Fibroblast of lung (primary cell): ENCODE results near the gene NBR1.
"Not testable (repeated sequence)": the region's sequence is repeated elsewhere in the genome, so short reads cannot be mapped to it uniquely, and the experiment has no call there.

Source experiments
- EZH2 ChIP-seq: IDR thresholded peaks from 2 replicates; pipeline ENCODE4 v1.5.1; 2012; ENCODE audit warnings: low read length, control low read depth, mild to moderate bottlenecking; ENCODE audit errors: missing control alignments
- TF ChIP-seq, protein P1 (sequence below), 2 donors: IDR thresholded peaks in 1 of 2; conservative IDR thresholded peaks in 1 of 2; 1 replicate in 1 of 2; 2 replicates in 1 of 2; pipeline ENCODE4 v1.5.1; 2011 to 2012; ENCODE audit warnings: low read length in 2 of 2, control low read depth in 1 of 2, inconsistent platforms in 1 of 2, low read depth in 1 of 2, mild to moderate bottlenecking in 1 of 2

DNA sequence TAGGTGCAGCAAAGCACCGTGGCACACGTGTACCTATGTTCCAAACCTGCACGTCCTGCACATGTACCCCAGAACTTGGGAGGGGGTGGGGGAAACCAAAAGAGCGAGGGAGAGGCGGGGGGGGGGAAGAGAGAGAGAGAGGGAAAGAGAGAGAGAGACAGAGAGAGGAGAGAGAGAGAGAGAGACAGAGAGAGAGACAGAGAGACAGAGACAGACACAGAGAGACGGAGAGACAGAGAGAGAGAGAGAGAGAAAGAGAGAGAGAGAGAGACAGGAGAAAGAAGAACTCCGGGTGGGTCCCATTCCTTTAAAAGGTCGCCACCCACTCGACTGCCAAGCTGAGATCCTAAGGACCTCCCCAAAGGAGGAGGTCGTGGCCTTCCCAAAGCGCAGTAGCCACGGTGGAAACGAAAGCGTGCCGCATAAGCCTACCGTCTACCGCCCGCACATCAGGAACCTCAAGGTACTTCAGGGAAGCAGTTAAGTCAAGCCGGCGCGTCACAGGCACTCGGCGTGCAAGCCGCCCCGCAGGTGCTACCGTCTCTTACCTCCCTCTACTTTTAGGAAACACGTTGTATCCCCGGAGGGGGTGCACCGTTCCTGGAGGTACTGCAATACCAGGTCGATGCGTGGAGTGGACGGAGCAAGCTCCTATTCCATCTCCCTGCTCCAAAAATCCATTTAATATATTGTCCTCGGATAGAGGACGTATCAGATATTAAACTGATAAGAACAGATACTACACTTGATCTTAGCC lies 69.8 kb downstream of the NBR1 start:
- TF ChIP-seq, protein P1, sequence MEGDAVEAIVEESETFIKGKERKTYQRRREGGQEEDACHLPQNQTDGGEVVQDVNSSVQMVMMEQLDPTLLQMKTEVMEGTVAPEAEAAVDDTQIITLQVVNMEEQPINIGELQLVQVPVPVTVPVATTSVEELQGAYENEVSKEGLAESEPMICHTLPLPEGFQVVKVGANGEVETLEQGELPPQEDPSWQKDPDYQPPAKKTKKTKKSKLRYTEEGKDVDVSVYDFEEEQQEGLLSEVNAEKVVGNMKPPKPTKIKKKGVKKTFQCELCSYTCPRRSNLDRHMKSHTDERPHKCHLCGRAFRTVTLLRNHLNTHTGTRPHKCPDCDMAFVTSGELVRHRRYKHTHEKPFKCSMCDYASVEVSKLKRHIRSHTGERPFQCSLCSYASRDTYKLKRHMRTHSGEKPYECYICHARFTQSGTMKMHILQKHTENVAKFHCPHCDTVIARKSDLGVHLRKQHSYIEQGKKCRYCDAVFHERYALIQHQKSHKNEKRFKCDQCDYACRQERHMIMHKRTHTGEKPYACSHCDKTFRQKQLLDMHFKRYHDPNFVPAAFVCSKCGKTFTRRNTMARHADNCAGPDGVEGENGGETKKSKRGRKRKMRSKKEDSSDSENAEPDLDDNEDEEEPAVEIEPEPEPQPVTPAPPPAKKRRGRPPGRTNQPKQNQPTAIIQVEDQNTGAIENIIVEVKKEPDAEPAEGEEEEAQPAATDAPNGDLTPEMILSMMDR (conservative IDR thresholded peaks at IDR 0.05 in 1 of 2, IDR thresholded peaks at IDR 0.05 in 1 of 2; ENCODE audit: low read depth in 1 of 2, low read length in 2 of 2) = not testable (repeated sequence)
- TF ChIP-seq EZH2 = not testable (repeated sequence)
